NCI-H774 (cell line): Measurements from ENCODE around the gene CCN5.
A peak's percentile ranks its signal among the peaks of the same experiment; 100 is the strongest.

Experiments used
- DNase-seq: peaks from one replicate; lab custom pipeline; 2025; lab: John Stamatoyannopoulos, UW

The CCN5 gene

GRCh38 chr20:44716309-44717106 is 1.3 kb downstream of the CCN5 start:
- DNase-seq: no peak

- no peak for DNase-seq
These were observed 2.8 kb downstream of the CCN5 start for GRCh38 chr20:44717986-44718385.

- DNase-seq: no peak
These were observed 4.7 kb downstream of the CCN5 start for GRCh38 chr20:44719841-44720240.

- DNase-seq: no peak
These were observed 5.4 kb downstream of the CCN5 start for GRCh38 chr20:44720621-44720996.

- no peak for DNase-seq
These were observed 6.0 kb downstream of the CCN5 start for GRCh38 chr20:44720997-44721784.

DNA sequence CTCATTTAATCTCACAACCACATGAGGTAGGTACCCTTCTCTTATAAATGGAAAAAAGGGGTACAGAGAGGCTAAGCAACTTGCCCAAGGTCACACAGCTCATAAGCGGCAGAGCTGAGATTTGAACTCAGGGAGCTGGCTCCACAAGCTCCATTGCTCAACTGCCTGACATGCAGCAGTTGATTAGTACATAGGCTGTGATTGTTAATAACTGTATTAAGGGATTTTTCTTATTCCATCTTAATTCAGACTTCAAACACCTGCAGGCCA is 6.6 kb downstream of the CCN5 start:
- DNase-seq: no peak

DNA sequence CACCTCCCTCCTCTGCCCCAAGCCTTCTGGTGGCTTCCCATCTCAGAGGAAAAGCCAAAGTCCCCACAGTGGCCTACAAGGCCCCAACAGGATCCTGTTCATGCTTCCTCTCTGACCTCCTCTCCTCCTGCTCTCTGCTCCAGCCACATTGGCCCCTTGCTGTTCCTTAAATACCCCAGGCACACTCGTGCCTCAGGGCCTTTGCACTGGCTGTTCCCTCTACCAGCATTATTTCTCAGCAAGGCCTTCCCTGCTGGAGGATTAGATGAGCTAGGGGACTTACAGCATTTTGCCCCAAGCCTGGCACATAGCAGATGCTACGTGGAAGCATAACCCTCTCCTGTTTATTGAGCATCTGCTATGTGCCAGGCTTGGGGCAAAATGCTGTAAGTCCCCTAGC is 7.8 kb downstream of the CCN5 start:
- no peak for DNase-seq

- DNase-seq: no peak
These were observed 8.2 kb downstream of the CCN5 start for GRCh38 chr20:44723391-44723790.

GRCh38 chr20:44723798-44724362 is 8.7 kb downstream of the CCN5 start:
- no peak for DNase-seq

- DNase-seq: no peak
These were observed 9.4 kb downstream of the CCN5 start for GRCh38 chr20:44724423-44725091.

GRCh38 chr20:44725837-44726236 is 10.7 kb downstream of the CCN5 start:
- no peak for DNase-seq

GRCh38 chr20:44727039-44727438 is 11.9 kb downstream of the CCN5 start:
- no peak for DNase-seq

DNA sequence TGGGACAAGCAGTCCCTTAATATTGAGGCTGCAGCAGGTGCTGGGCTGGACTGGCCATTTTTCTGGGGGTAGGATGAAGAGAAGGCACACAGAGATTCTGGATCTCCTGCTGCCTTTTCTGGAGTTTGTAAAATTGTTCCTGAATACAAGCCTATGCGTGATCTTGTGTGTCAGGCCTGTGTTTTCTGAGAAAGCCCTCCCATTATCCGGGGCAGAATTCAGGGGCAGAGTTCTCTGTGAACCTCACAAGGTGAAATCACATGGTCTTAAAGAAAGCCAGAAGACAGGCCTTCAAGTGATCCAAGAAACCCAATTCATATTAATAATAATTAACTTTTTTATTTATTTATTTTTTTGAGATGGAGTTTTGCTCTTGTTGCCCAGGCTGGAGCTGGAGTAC is 12.5 kb downstream of the CCN5 start:
- DNase-seq: no peak

GRCh38 chr20:44728801-44729443 is 13.8 kb downstream of the CCN5 start:
- DNase-seq: peak; percentile 20

- DNase-seq: no peak
These were observed 15.3 kb downstream of the CCN5 start for GRCh38 chr20:44730441-44730840.

DNA sequence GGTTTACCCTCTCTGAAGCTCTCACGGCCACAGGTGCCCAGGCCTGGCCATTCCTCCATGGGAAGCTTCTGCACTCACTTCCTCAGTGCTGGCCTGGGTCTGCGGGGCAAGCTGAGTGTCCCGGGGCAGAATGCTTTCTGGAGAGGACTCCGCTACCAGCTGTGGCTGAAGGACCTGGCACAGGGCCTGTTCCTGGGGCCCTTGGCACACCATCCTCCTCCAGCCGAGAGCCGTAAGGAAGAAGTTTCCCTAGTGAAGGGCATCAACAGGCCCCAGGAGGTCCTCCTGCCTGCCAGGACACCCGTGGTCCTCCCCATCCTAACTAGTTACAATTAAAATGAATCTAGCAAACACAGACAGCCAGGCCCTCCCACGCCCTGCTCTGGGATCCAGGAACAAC is 16.5 kb downstream of the CCN5 start:
- DNase-seq: no peak

GRCh38 chr20:44732327-44732726 is 17.2 kb downstream of the CCN5 start:
- DNase-seq: no peak

DNA sequence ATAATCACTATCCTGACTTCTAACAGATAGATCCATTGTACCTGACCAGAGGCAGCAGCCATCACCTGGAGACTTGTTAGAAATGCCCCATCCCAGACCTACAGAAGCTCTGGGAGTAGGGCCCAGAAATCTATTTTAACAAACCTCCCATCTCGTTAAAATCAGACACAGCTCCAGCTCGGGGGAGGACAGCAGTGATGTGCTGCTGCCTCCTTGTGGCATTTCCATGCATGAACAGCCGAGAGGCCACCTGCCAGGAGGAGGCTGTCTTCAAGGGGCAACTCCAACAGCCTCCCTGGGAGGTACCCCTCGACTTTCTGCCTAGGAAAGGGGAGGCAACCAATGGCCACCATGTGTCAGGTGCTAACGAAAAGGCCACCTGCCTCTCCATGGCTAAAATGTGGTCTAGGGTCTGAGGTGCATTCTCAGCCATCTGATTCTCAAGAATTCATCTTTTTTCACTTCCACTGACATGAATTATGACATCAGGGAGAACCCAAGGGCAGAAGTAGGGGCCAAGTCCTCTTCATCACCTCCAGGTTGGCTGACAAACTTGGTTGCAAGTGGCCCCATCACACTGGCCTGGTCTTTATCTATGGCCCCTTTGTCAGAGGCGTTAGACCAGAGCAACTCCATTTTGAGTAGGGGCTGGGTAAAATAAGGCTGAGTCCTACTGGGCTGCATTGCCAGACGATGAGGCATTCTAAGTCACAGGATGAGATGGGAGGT is 18.3 kb downstream of the CCN5 start:
- peak; percentile 19 for DNase-seq

- no peak for DNase-seq
These were observed 19.8 kb downstream of the CCN5 start for GRCh38 chr20:44734938-44735337.

DNA sequence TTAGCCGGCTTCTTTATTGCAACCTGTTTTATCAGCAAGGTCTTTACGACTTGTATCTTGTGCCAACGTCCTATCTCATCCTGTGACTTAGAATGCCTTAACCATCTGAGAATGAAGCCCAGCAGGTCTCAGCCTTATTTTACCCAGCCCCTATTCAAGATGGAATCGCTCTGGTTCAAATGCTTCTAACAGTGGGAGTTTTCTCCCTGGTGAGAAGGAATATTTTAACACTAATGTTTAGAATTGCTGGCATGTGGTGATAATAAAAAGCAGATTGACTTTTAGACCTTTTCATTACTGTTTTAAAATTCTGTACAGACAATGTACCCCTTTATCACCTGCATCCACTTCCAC is 20.6 kb downstream of the CCN5 start:
- DNase-seq: no peak

- DNase-seq: no peak
These were observed 21.2 kb downstream of the CCN5 start for GRCh38 chr20:44736170-44737021.
